Measurements from ENCODE around the gene TOMM22.

Gene TOMM22

DNA sequence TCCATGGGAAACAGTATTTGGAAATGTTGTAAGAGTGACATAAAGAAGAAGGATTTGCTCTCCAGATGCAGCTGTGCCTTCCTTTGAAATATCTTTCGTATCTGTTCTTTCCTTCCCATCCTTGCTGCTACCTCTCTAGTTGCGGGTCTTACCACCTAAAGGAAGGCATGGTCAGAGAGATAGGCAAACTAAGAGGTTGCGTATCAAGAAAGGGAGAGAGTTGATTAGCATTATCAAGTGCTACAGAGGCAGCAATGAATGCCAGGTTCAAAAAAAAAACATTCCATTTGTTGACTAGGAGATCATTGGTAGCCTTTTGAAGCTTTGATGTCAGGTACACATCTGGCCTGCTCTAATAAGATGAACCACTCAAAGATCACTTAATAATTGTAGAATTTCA is 28.6 kb downstream of the TOMM22 start:
- Histone ChIP-seq H3K9me3 (ENCODE audit: insufficient read depth, low read depth, low read length) (no peaks in the 10 kb centered on the region), H3K4me3 (ENCODE audit: low read length, poor library complexity, severe bottlenecking) (peak overlapping the region; percentile 89), H3K36me3 (ENCODE audit: insufficient read depth, low read length) (peaks cover 5% of the 10 kb centered on the region; the same call in 1 of the 2 replicates), H4K20me1 (ENCODE audit: insufficient read depth, low read length, poor library complexity, severe bottlenecking) (peaks cover 83% of the 10 kb centered on the region), H2AFZ (ENCODE audit: low read length) (no peak overlapping the region), H3K4me1 (ENCODE audit: insufficient read depth, low read length, poor library complexity, severe bottlenecking) (peaks cover 74% of the 10 kb centered on the region), H3K9me2 (replicated peaks; ENCODE audit: low read depth, low read length) (no peaks in the 10 kb centered on the region), H3K79me2 (ENCODE audit: insufficient read depth, low read length) (peaks cover 94% of the 10 kb centered on the region), H3K9ac (ENCODE audit: low read depth, low read length, poor library complexity, severe bottlenecking) (no peak overlapping the region), H3F3A (ENCODE audit: low read depth) (no peaks in the 10 kb centered on the region), H3K4me2 (ENCODE audit: low read depth, low read length, poor library complexity, severe bottlenecking) (peak overlapping the region; percentile 96), H3K27me3 (ENCODE audit: insufficient read depth, low read length, poor library complexity, severe bottlenecking) (no peaks in the 10 kb centered on the region)
- no peak for TF ChIP-seq EZH2phosphoT487 (IDR thresholded peaks at IDR 0.05; ENCODE audit: borderline replicate concordance)
- TF ChIP-seq, protein P1, sequence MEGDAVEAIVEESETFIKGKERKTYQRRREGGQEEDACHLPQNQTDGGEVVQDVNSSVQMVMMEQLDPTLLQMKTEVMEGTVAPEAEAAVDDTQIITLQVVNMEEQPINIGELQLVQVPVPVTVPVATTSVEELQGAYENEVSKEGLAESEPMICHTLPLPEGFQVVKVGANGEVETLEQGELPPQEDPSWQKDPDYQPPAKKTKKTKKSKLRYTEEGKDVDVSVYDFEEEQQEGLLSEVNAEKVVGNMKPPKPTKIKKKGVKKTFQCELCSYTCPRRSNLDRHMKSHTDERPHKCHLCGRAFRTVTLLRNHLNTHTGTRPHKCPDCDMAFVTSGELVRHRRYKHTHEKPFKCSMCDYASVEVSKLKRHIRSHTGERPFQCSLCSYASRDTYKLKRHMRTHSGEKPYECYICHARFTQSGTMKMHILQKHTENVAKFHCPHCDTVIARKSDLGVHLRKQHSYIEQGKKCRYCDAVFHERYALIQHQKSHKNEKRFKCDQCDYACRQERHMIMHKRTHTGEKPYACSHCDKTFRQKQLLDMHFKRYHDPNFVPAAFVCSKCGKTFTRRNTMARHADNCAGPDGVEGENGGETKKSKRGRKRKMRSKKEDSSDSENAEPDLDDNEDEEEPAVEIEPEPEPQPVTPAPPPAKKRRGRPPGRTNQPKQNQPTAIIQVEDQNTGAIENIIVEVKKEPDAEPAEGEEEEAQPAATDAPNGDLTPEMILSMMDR (conservative IDR thresholded peaks at IDR 0.05; ENCODE audit: low read length) = no peak

DNA sequence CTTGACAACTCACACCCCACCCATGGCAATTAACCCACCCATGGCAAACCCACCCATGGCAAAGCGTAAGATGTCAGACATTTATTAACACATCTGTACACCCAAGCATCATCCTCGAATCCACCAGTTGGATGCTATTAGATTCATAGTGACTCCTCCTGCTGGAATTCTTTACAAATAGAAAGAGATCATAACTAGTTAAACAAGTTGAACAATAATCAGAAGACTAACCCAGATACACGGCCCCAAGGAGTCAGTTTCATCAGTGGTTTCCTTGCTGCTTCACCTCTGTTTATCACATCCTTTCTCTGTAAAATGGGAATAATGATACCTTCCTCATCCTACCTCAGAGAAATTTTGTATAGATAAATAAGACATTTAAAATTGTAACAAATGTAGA is 29.1 kb downstream of the TOMM22 start:
- Histone ChIP-seq H3K79me2 (ENCODE audit: insufficient read depth, low read length) (peaks cover 100% of the 10 kb centered on the region), H3K36me3 (ENCODE audit: insufficient read depth, low read length) (peaks cover 10% of the 10 kb centered on the region; the same call in 1 of the 2 replicates), H3K4me1 (ENCODE audit: insufficient read depth, low read length, poor library complexity, severe bottlenecking) (peaks cover 74% of the 10 kb centered on the region), H3K4me3 (ENCODE audit: low read length, poor library complexity, severe bottlenecking) (no peak overlapping the region), H4K20me1 (ENCODE audit: insufficient read depth, low read length, poor library complexity, severe bottlenecking) (peaks cover 88% of the 10 kb centered on the region), H3K27me3 (ENCODE audit: insufficient read depth, low read length, poor library complexity, severe bottlenecking) (no peaks in the 10 kb centered on the region), H3K4me2 (ENCODE audit: low read depth, low read length, poor library complexity, severe bottlenecking) (peak overlapping the region; percentile 96), H3K9me2 (replicated peaks; ENCODE audit: low read depth, low read length) (no peaks in the 10 kb centered on the region), H3K9ac (ENCODE audit: low read depth, low read length, poor library complexity, severe bottlenecking) (no peak overlapping the region), H3K9me3 (ENCODE audit: insufficient read depth, low read depth, low read length) (no peaks in the 10 kb centered on the region), H2AFZ (ENCODE audit: low read length) (no peak overlapping the region), H3F3A (ENCODE audit: low read depth) (no peaks in the 10 kb centered on the region)
- TF ChIP-seq, protein P1 (conservative IDR thresholded peaks at IDR 0.05; ENCODE audit: low read length) = no peak
- TF ChIP-seq EZH2phosphoT487 (IDR thresholded peaks at IDR 0.05; ENCODE audit: borderline replicate concordance) = no peak

DNA sequence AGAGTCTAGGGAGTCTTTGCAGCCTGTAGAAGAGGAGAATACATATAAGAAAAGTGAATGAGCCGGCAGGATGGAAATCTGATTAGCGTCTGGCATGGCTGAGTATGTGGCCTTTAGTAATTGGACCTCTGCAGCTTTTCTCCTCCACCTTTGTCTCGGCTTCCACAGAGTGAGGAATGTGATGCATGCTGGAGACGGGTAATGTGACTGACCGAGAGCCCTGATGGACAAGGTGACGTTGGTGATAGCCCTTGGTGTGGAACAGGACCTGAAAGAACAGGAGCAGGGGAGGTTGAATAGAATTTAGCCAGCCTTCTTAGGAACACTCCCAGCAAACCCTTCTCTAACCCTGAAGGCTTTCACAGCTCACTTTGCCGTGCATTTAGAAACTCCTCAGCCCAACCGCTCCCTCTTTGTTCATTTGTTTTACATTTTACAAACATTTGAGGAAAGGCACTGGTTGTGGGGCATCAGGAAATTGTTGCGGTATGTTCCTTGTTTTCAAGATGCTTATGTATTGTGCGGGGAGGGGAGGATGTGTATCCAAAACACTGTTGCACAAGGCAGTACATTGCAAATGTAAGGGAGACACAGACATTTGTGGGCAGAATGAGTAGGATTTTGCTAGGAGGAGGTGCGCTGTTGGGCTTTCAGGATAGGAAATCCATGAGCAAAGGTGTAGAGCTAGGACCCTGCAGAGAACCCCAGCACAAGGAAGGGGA is 30.9 kb downstream of the TOMM22 start:
- Histone ChIP-seq H3K79me2 (ENCODE audit: insufficient read depth, low read length) (peaks cover 88% of the 10 kb centered on the region), H3K9me3 (ENCODE audit: insufficient read depth, low read depth, low read length) (no peaks in the 10 kb centered on the region), H3K9ac (ENCODE audit: low read depth, low read length, poor library complexity, severe bottlenecking) (peak overlapping the region; percentile 15), H2AFZ (ENCODE audit: low read length) (no peak overlapping the region), H3K36me3 (ENCODE audit: insufficient read depth, low read length) (peaks cover 28% of the 10 kb centered on the region; the same call in 1 of the 2 replicates), H3K27me3 (ENCODE audit: insufficient read depth, low read length, poor library complexity, severe bottlenecking) (no peaks in the 10 kb centered on the region), H3K9me2 (replicated peaks; ENCODE audit: low read depth, low read length) (no peaks in the 10 kb centered on the region), H3F3A (ENCODE audit: low read depth) (no peaks in the 10 kb centered on the region), H4K20me1 (ENCODE audit: insufficient read depth, low read length, poor library complexity, severe bottlenecking) (peaks cover 73% of the 10 kb centered on the region), H3K4me3 (ENCODE audit: low read length, poor library complexity, severe bottlenecking) (no peak overlapping the region), H3K4me1 (ENCODE audit: insufficient read depth, low read length, poor library complexity, severe bottlenecking) (peaks cover 62% of the 10 kb centered on the region), H3K4me2 (ENCODE audit: low read depth, low read length, poor library complexity, severe bottlenecking) (peak overlapping the region; percentile 39)
- no peak for TF ChIP-seq EZH2phosphoT487 (IDR thresholded peaks at IDR 0.05; ENCODE audit: borderline replicate concordance)
- TF ChIP-seq, protein P1 (conservative IDR thresholded peaks at IDR 0.05; ENCODE audit: low read length) = no peak

Measured in Loucy (cell line).